Esophagus mucosa (tissue), 1 donor: ENCODE measurements around the gene DEPDC5. TPM values are rescaled to one million over a fixed set of nuclear protein-coding genes. Genes with fewer than 3 reads are reported as not detected.

Source experiments
- ATAC-seq: fragments of 200-7000 bp; cut with Tn5 transposase; one replicate; pipeline ENCODE4 v1.9.1; 2020
- total RNA-seq: library from RNA; stranded (reverse); gene quantifications from one replicate; pipeline ENCODE4 v1.2.4, GENCODE V29; 2023
- donor health status: DM: yes; HTN: yes; CAD: no.

DEPDC5 gene
- total RNA-seq, 1 donor from 2014 or later, result 17.7 TPM

DNA sequence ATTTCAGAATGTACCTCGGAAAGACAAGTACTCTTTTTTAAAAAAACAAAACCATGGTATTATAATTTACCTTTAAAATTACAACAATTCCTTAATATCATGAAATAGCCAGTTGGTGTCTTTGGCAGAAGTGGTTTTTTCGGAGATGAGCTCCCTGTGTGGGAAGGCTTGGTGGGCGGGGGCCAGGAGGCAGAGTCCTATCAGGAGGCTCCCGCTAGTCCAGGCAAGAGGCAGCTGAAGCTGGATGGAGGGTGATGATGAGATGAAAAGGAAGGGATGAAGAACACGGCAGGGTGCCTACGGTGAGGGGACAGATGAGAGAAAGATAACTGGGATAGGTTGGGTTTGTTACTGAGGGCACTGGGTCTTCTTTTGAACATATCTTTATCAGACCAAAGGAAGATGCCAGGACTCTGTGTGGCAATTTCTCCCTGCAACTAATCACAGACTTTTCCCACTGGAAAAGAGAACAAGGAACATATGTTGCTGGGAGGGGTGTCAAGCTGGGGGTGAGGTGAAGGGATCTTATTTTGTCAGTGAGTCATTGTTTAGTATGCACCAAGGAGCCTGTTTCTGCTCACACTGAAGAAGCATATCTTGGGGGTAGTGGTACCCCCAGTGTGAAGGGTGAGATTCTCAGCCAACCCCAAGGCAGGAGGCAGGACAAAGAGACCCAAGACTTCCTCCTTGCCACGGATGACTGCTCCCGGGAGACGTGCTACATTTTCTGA is 99.0 kb downstream of the DEPDC5 start:
- no peak for ATAC-seq

- no peak for ATAC-seq
These were observed 100.1 kb downstream of the DEPDC5 start for GRCh38 chr22:31853736-31854495.

DNA sequence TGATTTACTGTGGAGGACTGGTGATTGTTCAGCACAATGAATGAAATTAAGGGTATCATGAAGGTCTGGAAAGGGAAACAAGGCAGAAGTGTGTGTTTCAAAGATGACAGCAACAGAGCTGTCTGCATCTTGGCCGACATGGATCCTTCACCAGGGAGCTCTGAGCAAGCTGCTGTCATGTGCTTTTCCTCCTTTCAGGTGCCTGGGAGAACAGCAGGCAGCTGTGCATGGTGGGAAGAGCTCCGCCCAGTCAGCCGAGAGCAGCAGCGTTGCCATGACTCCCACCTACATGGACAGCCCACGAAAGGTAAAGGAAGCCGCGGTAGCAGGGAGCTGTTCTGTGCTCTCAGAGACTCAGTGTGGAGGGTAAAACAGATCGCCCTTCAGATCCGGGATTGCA is 103.4 kb downstream of the DEPDC5 start:
- ATAC-seq, result no peak

- ATAC-seq, result no peak
These were observed 107.5 kb downstream of the DEPDC5 start for GRCh38 chr22:31861226-31861840.

GRCh38 chr22:31866918-31867317 is 113.1 kb downstream of the DEPDC5 start:
- ATAC-seq, result no peak

- no peak for ATAC-seq
These were observed 113.8 kb downstream of the DEPDC5 start for GRCh38 chr22:31867386-31868153.

DNA sequence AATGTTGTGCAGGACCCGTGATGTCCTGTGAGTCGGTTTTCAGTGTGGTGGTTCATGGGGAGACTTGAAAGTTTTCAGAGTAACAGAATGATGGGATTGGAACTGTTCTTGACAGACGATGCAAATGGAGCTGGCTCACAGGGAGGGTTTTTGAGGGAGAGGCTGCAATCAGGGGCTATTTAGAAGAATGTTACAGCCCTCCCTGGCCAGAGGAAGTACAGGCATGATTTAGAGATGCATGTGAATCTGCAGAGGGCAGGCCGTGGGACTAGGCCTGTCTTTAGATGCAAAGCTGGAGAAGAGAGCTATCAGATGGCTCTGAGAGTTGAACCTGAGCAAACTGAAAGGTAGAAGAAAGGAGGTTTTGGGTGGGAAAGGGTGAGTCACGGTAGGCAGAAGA is 115.9 kb downstream of the DEPDC5 start:
- ATAC-seq, result no peak

DNA sequence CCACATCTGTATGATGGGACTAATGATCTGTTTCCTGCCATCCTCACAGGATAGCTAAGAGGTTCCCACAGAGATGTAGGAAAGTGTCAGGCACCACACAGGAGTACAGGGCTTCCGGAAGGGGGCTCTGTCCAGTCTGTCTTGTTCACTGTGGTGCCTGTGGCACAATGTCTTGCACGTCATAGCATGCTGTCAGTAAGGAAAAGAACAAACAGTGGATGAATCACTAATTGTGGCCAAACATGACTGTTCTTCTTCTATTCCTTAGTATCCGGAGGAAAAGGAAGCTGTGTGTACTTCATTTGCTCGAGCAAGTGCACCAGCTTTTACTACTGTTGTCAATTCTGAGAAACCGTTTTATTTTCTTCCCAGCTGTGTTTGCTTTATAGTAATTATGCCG is 117.1 kb downstream of the DEPDC5 start:
- peak; percentile 93 for ATAC-seq

GRCh38 chr22:31871480-31871879 is 117.7 kb downstream of the DEPDC5 start:
- ATAC-seq, result peak; percentile 6

DNA sequence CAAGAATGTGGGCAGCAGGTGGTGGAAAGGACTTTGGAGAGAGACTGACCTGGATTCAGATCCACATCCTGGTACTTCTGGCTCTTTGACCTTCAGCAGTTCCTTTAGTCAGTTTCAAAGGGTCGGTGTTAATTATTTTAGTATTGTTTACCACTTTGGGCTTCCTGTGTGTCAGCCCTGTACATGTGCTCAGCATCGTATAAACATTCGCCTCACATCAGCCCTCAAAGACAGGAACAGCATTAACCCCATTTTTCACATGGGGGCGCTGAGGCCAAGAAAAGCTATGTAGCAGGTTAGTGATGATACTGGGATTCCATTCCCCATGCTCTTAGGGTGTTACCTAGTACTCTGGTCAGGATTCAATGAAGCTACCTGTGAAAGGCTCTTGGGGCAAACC is 118.4 kb downstream of the DEPDC5 start:
- ATAC-seq, result no peak

DNA sequence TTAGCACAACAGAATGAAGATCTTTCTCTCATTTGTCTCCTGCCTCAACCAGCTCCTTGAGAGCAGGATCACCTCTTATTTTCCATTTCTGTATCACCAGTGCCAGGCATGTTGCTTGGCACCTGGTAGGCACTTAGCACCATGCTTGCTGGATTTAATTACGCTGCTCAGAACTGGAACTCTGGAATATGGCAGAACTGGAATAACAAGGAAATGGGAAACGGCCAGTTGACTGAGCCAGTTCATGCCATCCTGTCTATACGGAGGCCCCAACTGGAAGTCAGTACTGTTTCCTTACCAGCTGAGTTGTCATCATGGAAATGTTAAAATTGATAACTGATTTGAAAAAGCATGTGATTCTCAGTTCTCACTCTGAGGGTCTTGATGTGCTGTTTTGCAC is 121.0 kb downstream of the DEPDC5 start:
- no peak for ATAC-seq

- ATAC-seq, result no peak
These were observed 122.5 kb downstream of the DEPDC5 start for GRCh38 chr22:31876156-31876920.

DNA sequence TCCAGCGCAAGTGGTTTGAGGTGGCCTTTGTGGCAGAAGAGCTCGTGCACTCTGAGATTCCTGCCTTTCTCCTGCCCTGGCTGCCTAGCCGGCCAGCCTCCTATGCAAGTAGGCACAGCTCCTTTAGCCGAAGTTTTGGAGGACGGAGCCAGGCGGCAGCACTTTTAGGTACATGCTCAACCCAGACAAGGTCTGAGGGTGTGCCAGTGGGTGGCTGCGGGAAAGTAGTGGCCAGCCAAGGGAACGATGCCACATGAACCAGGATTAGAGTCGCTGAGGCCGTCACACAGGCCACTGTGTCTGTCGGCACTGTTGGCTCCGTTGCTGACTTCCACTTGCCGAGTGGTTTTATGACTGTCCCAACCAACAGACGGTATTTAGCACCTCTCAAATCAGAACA is 125.8 kb downstream of the DEPDC5 start:
- ATAC-seq, result no peak

- ATAC-seq, result peak; percentile 86
These were observed 127.4 kb downstream of the DEPDC5 start for GRCh38 chr22:31881200-31881599.

DNA sequence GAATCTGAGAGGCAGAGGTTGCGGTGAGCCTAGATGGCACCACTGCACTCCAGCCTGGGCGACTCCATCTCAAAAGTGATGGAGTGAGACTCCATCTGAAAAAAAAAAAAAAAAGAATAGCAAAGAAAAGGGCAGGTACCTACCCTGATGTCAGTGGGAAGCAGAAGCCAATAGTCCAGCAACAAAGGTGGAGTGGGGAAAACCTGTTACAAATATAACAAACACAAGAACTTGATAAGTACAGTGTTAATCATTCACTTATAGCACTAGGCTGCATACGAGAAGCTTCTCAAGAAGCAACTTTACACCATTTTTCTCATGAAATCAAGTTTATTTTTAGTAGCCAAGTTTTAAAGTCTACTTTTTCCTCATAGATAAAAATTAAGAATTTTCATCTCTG is 128.0 kb downstream of the DEPDC5 start:
- ATAC-seq, result no peak

- ATAC-seq, result no peak
These were observed 129.2 kb downstream of the DEPDC5 start for GRCh38 chr22:31882971-31883370.

DNA sequence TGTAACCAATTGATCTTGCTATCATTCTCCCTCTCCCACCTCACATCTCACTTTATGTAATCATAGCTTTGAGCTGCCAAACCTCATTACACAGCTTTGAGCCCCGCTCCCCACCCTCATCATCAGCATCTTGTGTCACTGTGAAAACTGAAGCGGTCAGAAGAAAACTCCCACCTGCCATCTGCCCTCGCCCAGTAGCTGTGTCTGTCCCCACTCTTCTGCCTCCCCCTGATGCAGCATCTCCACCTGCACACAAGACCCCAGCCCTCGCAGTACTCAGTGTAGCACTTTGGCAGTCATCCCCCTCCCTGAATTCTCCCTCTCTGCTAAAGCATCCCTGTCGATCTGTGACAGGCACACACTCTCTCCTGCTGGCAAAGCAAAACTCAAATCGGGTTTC is 130.2 kb downstream of the DEPDC5 start:
- ATAC-seq, result no peak

DNA sequence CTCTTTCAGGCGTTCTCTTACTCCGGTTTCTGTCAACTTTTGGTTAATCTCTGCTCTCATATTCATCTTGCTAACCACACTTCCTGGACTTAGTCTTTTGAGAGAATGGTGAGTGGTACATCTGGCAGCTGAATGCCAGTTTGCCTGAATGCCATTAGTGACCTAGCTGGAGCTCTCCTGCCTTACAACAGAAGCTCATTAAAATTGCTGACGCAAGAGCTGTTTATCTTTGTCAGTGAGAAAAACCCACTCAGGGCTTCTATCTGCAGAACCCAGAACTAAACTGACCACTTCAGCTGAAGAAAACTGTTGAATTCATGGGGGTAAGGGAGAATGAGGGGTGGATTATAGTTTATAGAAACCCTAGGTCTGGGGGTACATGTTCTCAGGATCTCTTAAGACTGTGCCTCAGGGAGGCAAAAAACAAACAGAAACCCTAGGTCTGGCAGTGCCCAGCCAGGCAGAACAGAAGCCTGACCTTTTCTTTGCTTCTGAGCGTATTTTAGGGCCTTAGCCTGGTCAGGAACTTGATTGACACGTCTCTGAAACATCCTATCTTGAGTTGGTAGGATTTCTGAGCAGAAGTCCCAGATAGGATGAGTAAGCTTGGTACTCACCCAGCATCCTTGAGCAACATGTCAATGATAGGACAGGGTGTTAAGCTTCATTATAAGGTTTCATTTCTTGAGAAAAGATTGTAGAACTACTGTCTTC is 137.7 kb downstream of the DEPDC5 start:
- no peak for ATAC-seq

GRCh38 chr22:31892080-31892433 is 138.2 kb downstream of the DEPDC5 start:
- no peak for ATAC-seq

- no peak for ATAC-seq
These were observed 139.6 kb downstream of the DEPDC5 start for GRCh38 chr22:31893460-31893859.

- no peak for ATAC-seq
These were observed 141.7 kb downstream of the DEPDC5 start for GRCh38 chr22:31895411-31896123.
